GM21423 (cell line): ENCODE results near the gene ATP13A4.

ENCODE experiments used
- ATAC-seq: cut with Tn5 transposase; IDR thresholded peaks from one replicate; pipeline ENCODE4 v1.9.1; 2021; ENCODE audit warnings: mild to moderate bottlenecking, moderate library complexity; ENCODE audit not compliant: unreplicated experiment

ATP13A4 gene

GRCh38 chr3:193400304-193400703, 154.4 kb downstream of the ATP13A4 start:
- no peak for ATAC-seq

DNA sequence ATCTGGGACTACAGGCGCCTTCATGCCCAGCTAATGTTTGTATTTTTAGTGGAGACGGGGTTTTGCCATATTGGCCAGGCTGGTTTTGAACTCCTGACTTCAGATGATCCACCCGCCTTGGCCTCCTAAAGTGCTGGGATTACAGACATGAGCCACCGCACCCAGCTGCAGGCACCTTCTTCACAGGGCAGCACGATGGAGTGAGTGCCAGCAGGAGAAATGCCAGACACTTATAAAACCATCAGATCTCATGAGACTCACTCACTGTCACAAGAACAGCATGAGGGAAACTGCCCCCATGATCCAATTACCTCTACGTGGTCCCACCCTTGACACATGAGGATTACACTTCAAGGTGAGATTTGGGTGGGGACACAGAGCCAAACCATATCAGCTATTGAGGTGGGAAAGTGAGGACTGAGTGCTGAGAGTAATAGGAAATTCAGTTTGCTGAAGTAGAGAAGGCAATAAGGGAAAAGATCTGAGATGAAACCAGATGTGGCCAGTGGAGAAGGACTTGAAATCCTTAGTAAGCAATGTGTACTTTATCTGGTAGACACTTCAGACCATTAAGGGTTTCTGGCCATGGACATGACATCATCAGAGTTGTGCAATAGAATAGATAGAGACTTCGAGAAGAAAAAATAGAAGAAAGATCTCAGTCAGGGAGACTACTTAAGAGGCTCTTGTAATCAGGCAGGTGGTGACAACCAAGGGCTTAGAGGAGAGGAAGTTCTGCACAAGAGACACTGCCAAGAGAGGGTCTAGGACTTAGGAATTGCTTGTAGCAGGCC, 158.0 kb downstream of the ATP13A4 start:
- ATAC-seq = no peak

DNA sequence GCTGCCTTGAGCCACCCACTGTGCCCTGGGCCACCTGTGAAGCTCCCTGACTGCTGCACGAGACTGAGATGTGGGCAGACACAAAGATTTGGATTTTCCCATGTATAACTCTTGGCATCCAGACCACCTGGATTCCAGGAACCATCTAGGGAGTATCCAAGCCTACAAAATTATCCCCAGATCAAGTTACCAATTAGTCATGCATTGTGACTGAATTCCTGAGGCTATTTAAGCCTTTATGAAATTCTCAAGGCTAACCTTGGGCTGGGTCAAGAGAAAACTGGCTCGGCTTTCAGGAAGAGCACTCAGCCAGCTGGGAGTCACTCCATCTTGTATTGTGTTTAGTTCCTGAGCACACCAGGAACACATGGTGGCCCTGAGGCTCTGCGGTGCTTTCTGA, 162.8 kb downstream of the ATP13A4 start:
- no peak for ATAC-seq

GRCh38 chr3:193389335-193389734, 165.4 kb downstream of the ATP13A4 start:
- ATAC-seq = no peak

GRCh38 chr3:193388361-193388760, 166.3 kb downstream of the ATP13A4 start:
- ATAC-seq = no peak

- no peak for ATAC-seq
Measured at GRCh38 chr3:193387596-193387995, 167.1 kb downstream of the ATP13A4 start.

GRCh38 chr3:193378706-193379105, 176.0 kb downstream of the ATP13A4 start, which contains the start of gene ATP13A5:
Gene ATP13A5, minus strand, starts transcription at chr3:193378753. Its CDS starts 28 bp downstream, at chr3:193378725.
- ATAC-seq = no peak

DNA sequence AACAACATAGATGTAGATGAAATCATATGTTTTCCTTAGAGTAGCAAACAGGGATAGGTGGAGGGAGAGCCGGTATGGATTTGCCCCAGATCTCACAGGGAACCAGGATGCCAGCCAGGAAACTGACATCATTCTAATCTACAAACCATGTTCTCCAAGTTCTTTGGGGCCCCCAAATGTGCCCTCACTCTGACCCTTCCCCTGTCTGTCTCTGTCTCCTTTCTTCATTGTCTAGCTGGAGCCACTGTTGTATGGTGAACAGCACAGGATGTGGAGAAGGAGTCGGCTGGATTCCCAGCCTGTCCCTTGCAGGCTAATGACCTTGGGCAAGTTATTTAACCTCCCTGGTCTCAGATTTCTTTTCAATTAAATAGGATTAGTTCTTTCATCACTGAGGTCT, 177.1 kb downstream of the ATP13A4 start:
- no peak for ATAC-seq

- no peak for ATAC-seq
Measured at GRCh38 chr3:193375614-193376013, 179.1 kb downstream of the ATP13A4 start.

GRCh38 chr3:193372783-193373182, 181.9 kb downstream of the ATP13A4 start:
- no peak for ATAC-seq

DNA sequence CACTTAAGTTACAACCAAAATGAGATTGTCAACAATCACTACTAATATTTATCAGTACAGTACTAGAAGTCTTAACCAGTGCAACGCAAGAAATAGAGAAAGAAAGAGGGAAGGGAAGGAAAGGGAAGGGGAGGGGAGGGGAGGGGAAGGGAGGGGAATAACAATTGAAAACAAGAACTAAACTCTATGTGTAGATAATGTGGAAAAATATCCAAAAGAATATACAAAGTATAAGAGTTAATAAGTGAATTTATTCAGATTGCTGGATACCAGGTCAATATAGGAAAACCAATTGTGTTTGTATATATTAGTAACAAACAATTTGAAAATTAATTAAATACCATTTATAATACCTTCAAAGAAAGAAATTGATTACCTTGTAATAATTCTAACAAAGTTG, 186.8 kb downstream of the ATP13A4 start:
- no peak for ATAC-seq

DNA sequence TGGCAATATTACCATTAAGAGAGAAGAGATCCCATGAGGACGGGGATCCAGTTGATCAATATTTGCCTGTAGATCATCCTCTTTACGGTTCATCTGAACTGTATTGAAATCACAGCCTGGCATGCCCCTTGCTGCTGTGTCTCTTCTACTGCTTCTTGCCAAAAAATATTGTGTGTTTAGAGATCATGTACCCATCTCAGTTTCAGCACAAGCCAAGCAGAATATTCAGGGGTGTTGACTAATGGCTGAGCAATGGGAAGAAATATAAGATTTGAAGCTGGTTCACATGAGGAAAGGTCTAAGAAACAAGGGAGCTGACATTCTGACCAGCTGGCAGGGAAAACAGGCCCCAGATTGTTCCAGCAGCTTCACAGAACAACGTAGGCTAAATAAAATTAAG, 197.4 kb downstream of the ATP13A4 start:
- ATAC-seq = no peak

DNA sequence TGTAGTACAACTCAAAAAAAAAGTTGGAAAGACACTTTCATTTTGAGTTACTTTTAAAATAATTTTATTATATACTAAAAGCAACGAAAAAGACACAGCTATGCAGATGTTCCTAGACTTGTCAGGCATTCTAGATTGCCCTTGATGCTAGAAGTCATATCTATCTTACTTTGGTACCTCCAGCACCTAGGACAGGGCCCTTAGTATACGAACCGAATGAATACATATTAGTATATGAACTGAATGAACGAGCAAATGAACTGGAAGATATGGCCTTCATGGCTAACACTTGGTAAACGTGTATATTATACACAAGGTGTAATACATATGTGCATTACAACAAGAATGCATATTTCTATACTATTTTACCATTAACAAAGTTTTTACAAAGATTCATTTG, 200.3 kb downstream of the ATP13A4 start:
- no peak for ATAC-seq
